Hypothalamus (tissue), 51 donors: ENCODE results near the gene ZNF397.
A peak's percentile ranks its signal among the peaks of the same experiment; 100 is the strongest.
"Not testable (repeated sequence)": the region's sequence is repeated elsewhere in the genome, so short reads cannot be mapped to it uniquely, and the experiment has no call there.

ENCODE experiments used
- DNase-seq, 51 donors: peaks; one replicate each; lab custom pipeline; 2025; lab: John Stamatoyannopoulos, UW

The ZNF397 gene

DNA sequence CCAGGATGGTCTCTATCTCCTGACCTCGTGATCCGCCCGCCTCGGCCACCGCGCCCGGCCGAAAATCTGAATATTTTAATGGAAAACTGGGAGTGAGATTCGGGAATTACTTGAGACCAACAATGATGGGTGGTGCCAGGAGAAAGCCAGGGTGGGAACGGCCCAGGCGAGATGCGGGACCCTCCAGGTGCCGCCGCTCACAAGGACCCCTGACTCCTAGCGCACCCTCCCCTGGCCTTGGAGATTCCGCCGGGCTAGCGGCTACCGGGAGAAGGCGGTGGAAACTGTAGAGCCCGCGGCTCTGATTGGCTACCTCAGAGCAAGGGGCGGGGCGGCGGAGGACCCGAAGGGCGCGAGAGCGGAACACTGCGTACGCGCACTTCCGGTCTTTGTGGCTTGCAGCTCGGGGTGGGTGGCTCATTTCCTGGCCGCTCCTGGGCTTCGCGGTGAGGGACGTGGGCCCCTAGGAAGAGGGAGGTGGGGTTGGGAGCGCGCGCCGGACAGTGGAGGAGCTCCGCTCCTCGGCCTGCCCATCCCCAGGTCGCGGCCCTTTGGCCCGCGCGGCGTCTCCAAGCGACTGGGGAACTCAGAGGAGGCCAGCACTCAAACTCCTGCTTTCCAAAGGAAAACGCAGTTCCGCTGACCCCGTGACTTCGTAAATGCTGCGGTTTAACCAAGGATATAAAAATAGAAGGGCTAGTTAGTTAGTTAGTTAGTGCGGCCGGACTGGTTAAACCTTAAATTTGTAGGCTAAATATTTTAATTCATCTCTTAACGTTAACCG, at the start of gene ZNF397:
Gene ZNF397 (plus strand): TSS at position 371 of the 784 bp plus-strand sequence. CDS start 1,437 bp downstream, outside the sequence.
- peak; percentile 49 to 98 (median 94) for DNase-seq

DNA sequence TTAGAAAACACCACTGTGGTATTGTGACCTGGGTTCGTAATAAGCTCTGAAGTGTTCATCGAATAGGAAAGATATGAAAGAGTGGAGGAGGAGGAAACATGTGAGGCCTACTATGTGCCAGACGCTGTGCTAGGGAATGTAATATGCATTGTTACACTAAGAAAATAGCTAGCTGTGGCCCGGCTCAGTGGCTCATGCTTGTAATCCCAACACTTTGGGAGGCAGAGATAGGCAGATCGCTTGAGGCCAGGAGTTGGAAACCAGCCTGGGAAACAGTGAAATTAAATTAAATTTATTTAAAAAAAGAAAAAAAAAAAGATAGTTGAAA, 49.2 kb upstream of the ZNF397 start:
- no peak for DNase-seq

DNA sequence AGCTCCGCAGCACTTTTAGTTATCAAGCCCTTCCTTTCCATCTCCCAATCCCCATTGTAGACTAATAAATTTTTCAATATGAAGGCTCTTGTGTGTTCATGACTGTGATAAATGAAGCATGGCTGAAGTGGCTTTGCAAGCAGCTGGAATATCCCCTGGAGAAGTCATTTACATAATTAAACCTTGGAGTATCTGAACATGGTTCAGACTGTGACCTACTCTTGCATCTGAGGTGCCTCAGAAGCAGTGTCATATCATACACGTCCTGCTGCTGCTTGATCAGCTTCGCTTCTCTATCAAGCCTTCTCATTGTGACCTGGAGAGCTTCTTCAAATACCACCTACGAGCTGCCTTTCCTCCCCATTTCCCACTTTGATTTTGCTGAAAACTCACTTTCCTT, 48.4 kb upstream of the ZNF397 start:
- no peak for DNase-seq

DNA sequence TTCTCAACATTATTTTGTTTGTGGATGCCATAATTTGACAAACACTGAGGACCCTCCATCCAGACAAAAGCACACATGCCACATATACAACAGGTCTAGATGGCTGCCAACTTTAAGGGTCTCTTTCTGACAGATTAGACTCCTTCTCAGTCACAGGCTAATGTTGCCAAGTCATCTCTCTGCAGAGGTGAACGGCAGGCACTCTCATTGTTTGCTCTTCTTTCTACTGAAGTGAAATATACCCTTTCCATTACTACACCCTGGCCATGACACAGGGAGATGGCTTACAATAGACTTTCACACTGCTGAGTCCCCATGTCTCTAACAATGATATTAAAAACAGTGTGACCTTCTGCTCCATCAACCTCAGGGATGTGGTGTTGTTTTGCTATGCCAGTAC, 47.5 kb upstream of the ZNF397 start:
- no peak for DNase-seq

DNA sequence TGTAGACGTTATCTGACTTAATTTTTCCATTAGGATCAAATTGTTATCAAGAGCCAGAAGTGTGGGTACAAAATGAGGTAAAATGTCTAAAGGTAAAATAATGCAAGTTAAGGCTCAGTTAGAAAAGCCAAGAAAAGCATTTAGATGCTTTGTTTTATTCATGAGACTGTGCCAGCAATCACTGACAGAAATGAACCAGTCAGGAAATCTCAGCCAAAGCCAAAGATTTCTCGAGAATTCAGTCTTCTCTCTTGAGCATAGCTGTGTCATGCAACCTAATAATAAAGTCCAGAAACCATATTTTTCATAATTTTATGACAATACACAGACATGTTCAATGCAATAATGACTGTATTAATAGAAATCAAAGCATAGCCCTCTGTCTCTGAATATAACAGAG, 43.5 kb upstream of the ZNF397 start:
- DNase-seq = no peak

DNA sequence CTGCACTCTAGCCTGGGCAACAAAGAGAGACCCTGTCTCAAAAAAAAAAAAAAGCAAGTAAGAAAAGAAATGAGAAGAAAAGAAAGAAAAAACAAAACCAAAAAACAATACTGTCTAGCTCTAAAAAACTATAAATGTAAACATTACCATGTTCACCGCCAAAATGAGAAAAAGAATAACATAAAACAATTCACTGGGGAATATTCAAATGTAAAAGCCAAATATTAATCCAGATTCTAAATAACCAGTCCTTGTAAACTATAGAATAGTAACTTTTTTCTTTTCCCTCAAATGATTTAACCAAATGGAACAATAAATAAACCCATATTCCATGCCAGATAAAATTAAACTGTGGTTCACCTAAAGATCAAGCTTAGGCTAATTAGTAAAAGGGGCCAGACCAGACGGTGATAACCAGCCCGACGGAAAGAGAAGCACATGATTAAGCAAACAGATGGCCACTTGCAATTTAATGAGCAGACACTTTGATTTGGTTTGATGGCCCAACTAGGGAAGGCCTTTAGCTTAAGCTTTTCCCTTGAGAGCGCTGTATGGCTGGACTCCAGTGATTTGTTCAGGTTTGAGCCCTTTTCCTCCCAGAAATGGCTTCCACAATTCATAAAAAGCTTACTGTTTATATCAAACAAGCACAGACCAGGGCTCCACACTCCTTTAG, 39.4 kb upstream of the ZNF397 start:
- no peak for DNase-seq

DNA sequence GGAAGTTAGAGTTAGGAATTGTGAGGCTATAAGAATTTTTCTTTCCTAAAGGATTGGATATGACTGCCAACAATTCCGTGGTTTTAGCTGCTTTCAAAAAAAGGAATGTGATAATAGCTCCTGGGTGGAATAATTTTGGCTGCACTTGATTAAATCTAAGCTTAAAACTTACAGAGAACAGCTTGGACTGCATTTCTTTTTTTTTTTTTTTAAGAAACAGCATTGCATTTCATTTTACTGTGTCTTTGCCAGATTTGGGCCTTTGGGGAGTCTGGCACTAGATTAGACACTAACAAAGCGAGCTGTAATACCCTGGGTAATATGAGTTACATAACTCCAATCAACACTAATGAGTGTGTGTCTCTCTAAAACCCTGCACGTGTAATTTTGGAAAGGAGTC, 37.8 kb upstream of the ZNF397 start:
- DNase-seq = no peak

DNA sequence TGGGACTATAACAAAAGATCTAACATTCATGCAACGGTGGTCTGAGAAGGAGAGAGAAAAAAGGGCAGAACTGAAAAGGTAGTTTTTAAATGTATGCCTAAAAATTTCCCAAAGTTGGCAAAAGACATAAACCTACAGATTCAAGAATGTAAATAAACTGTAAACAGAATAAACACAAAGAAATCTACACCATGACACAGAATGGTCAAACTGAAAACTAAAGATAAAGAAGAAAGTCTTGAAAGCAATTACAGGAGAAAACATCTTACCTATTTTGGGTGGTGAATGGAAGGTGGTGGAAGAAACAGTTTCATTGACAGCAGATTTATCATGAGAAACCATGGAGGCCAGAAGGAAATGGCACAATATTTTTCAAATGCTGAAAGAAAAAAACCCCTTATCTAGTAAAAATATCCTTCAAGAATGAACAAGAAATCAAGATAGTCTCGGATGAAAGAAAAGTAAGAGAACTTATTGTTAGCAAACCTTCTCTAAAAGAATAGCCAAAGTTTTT, 35.6 kb upstream of the ZNF397 start:
- DNase-seq = no peak

DNA sequence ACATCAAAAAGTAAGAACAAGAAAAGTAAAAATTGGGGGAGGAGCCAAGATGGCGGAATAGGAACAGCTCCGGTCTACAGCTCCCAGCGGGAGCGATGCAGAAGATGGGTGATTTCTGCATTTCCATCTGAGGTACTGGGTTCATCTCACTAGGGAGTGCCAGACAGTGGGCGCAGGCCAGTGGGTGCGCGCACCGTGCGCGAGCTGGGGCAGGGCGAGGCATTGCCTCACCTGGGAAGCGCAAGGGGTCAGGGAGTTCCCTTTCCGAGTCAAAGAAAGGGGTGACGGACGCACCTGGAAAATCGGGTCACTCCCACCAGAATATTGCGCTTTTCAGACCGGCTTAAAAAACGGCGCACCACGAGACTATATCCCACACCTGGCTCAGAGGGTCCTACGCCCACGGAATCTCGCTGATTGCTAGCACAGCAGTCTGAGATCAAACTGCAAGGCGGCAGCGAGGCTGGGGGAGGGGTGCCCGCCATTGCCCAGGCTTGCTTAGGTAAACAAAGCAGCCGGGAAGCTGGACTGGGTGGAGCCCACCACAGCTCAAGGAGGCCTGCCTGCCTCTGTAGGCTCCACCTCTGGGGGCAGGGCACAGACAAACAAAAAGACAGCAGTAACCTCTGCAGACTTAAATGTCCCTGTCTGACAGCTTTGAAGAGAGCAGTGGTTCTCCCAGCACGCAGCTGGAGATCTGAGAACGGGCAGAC, 34.9 kb upstream of the ZNF397 start:
- DNase-seq = not testable (repeated sequence)

DNA sequence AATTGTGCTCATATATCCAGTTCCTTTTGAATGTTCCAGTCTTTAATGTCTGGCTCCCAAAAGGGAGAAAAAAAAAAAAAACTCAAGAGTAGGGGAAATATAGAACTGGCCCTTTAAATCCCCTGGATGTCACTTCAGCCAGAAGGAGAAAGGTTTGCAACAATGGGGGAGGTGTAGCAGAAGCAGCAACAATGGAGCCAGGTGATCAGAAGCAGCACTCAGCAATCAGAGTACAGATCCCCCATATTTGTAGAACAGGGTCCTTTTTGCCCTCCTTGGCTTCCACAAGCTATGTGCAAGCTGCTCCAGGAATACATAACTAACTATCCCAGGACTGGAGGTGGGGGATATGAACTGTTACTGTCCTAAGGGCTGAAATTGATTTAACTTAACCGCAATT, 25.8 kb upstream of the ZNF397 start:
- no peak for DNase-seq

DNA sequence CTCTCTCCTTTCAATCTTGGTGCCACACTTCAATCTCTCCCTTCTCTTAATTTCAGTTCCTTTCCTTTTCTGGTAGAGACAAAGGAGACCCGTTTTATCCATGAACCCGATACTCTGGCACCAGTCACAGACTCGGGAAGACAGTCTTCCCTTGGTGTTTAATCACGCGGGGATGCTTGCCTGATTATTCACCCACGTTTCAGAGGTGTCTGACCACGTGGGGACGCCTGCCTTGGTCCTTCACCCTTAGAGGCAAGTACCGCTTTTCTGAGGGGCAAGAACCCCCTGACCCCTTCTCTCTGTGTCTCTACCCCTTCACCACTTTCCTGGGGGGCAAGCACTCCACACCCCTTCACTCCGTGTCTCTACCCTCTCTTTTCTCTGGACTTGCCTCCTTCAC, 24.2 kb upstream of the ZNF397 start:
- DNase-seq = not testable (repeated sequence)

DNA sequence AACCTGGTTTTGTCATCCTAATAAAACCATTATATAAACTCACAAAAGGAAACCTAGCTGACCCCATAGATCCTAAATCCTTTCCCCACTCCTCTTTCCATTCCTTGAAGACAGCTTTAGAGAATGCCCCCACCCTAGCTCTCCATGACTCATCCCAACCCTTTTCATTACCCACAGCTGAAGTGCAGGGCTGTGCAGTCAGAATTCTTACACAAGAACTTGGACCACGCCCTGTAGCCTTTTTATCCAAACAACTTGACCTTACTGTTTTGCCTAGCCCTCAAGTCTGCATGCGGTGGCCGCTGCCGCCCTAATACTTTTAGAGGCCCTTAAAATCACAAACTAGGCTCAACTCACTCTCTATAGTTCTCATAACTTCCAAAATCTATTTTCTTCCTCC, 21.5 kb upstream of the ZNF397 start:
- DNase-seq = not testable (repeated sequence)

DNA sequence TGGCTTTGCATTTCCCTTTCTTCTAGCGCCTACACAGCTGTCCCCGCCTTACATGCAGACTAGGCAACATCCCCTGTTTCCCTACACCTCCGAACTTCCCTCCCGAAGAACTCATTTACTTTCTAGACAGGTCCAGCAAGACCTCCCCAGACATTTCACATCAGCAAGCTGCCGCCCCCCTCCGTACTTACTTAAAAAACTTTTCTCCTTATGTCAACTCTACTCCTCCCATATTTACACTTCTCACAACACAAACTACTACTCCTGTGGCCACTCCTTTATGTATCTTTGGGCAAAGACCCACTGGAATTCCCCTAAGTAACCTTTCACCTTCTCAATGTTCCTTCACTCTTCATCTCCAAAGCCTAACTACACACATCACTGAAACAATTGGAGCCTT, 20.4 kb upstream of the ZNF397 start:
- no peak for DNase-seq

DNA sequence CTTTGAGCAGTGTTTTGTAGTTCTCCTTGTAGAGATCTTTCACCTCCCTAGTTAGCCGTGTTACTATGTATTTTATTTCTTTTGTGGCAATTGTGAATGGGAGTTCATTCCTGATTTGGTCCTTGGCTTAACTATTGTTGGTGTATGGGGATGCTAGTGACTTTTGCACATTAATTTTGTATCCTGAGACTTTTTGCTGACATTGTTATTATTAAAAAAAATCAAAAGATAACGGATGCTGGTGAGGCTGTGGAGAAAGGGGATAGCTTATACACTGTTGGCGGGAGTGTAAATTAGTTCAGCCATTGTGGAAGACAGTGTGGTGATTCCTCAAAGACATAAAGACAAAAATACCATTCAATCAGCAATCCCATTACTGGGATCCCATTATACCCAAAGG, 17.0 kb upstream of the ZNF397 start:
- DNase-seq = no peak

DNA sequence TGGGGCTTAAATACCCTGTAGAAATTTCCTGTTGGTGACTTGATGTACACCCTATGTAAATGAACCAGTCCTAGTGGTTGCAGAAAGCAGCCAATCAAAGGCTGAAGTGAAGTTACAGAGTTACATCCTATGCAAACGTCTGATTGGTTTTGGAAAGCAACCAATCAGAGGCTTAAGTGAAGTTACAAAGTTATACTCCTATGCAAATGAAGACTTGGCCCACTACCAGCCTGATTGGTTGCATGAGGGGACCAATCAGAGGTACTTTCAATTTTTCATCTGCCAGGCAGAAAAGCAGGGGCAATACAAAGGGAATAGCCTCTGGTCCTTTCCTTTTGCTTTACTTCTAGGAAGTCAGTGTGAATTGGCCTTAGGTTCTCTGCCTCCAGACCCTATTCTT, 13.6 kb upstream of the ZNF397 start:
- DNase-seq = no peak

DNA sequence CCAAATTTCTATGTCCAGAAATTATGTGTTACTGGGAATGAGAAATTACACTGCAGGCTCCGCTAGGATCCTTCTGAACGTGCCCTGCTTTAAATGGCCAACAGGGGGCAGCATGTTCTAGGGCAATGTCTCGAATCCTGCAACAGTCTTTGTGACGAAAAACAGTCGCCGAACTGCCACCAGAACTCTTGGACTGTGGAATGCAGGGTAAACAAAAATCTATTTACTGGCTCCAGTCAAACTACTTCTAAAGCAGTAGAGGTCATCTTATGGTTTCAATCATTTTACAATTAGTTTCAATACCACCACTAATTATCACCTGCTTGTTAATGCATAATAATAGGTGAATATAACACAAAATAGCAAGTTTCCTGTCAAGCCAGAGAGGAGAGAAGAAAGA, 9.8 kb upstream of the ZNF397 start:
- peak in 49 of 51 donors; percentile 1 to 89 (median 57) for DNase-seq

DNA sequence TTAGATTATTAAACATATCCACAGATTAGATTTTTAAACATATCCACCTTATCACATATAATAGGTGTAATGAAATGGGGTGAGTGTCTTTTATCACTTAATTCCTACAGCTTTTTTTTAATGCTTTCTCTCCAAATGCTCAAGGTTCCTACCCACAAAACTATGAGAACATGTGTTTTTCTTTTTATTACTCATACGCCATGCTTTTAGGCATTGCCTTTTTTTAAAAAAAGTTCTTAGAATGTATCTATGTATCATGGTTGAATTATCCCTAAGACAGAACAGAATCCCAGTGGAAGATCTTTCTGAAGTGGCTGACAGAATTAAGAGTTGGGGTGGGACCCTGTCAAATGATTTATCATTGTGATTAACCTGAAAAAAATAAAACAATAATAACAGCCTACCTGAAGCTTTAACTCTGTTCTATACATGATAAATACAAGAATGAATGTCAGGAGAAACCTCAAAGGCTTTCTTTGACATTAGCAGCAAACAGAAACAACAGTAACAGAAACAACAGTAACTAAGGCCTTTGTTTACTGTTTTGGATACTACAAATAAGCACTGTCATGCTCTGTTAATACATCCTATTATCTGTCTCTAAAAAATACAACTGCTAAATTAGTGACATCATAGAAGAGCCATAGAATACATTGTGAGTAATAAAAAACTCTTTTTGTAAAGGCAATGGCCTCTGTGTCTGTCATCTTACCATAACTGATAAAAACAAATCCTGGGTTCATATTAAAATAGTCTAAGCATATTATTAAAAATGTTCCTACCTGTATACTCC, 4.1 kb upstream of the ZNF397 start:
- peak in 1 of 51 donors; percentile 33 for DNase-seq

DNA sequence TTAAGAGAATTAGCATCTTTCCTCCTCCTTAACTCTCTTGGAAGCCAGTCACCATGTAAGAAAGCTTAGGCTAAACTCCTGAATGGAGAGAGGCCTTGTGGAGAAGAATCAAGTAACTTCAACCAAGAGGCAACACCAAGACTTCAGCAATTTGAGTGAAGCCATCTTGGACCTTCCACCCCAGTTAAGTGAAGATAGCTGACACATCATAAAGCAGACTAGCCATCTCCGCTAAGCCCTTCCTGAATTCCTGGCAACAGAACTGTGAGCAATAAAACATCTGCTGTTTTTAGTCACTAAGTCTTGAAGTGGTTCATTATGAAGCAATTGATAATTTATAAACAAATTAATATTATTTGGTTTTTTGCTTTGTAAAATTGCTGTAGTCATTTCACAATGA, 1.5 kb upstream of the ZNF397 start:
- no peak for DNase-seq

DNA sequence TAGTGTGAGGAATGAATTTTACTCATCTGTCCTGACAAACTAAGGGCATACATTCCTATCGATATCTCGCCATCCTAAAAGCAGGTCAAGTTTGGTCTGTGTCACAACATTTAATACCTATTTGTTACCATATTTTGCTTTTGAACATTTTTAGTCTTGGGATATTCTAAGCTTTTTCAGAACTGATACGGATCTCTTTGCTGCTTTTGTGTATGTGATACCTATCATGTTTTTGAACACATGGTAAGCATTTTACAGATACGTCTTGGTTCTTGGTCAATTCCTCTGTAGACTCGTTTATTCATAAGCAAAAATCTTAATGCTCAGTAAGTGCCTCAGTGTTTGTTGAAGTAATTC, 592 bp downstream of the ZNF397 start:
- DNase-seq = peak in 1 of 51 donors; percentile 61

DNA sequence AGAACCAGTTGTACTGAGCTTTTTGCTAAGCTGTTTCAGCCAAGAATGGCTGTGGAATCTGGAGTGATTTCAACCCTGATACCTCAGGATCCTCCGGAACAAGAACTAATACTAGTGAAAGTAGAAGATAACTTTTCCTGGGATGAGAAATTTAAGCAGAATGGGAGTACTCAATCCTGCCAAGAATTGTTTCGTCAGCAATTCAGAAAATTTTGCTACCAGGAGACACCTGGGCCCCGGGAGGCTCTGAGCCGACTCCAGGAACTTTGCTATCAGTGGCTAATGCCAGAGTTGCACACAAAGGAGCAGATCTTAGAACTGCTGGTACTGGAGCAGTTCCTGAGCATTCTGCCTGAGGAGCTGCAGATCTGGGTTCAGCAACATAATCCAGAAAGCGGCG, 1.6 kb downstream of the ZNF397 start:
- DNase-seq = no peak

DNA sequence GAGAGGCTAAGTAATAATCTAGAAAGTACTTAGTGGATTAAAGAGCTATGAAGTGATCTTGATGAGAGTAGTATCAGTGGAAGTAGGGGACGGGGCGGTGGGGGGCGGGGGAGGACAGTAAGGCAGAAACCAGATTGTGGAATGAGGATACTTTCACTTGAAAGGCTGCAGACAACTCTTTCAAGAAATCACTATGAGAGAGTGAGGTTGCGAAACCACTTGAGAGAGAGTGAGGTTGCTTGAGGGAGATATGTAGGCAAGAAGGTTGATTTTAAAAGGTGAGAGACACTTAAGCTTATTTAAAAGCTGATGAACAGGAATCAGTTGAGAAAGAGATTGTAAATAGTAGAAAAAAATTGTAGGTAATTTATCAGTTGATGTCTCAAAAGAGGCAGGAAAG, 3.8 kb downstream of the ZNF397 start:
- no peak for DNase-seq
